ENCODE data around the gene CETP. TPM values are rescaled to one million over a fixed set of nuclear protein-coding genes. Genes with fewer than 3 reads are reported as not detected.
"Not testable (repeated sequence)": the region's sequence is repeated elsewhere in the genome, so short reads cannot be mapped to it uniquely, and the experiment has no call there.

The CETP gene
- total RNA-seq, 1 experiment from 2014 or later = not detected

GRCh38 chr16:56956076-56956475 is 5.7 kb upstream of the CETP start:
- DNase-seq (ENCODE audit: low spot score) = no peak

GRCh38 chr16:56956756-56957155 is 5.0 kb upstream of the CETP start:
- DNase-seq (ENCODE audit: low spot score) = no peak

- DNase-seq (ENCODE audit: low spot score) = no peak
These were observed 969 bp upstream of the CETP start for GRCh38 chr16:56960681-56961281.

- no peak for DNase-seq (ENCODE audit: low spot score)
These were observed 364 bp upstream of the CETP start for GRCh38 chr16:56961386-56961785.

- no peak for DNase-seq (ENCODE audit: low spot score)
These were observed 2.7 kb downstream of the CETP start for GRCh38 chr16:56964243-56965148.

GRCh38 chr16:56965149-56966092 is 3.7 kb downstream of the CETP start:
- DNase-seq (ENCODE audit: low spot score) = no peak

- DNase-seq (ENCODE audit: low spot score) = no peak
These were observed 4.3 kb downstream of the CETP start for GRCh38 chr16:56966093-56966475.

- DNase-seq (ENCODE audit: low spot score) = no peak
These were observed 6.0 kb downstream of the CETP start for GRCh38 chr16:56967733-56968132.

- DNase-seq (ENCODE audit: low spot score) = no peak
These were observed 8.0 kb downstream of the CETP start for GRCh38 chr16:56969769-56970168.

- no peak for DNase-seq (ENCODE audit: low spot score)
These were observed 9.4 kb downstream of the CETP start for GRCh38 chr16:56970934-56971767.

GRCh38 chr16:56971768-56972043 is 10.0 kb downstream of the CETP start:
- no peak for DNase-seq (ENCODE audit: low spot score)

GRCh38 chr16:56972403-56973293 is 10.9 kb downstream of the CETP start:
- DNase-seq (ENCODE audit: low spot score) = no peak

- no peak for DNase-seq (ENCODE audit: low spot score)
These were observed 11.5 kb downstream of the CETP start for GRCh38 chr16:56973294-56973689.

GRCh38 chr16:56973899-56974298 is 12.1 kb downstream of the CETP start:
- DNase-seq (ENCODE audit: low spot score) = not testable (repeated sequence)

- DNase-seq (ENCODE audit: low spot score) = no peak
These were observed 13.0 kb downstream of the CETP start for GRCh38 chr16:56974549-56975300.

- DNase-seq (ENCODE audit: low spot score) = no peak
These were observed 14.0 kb downstream of the CETP start for GRCh38 chr16:56975714-56976113.

GRCh38 chr16:56977216-56977615 is 15.5 kb downstream of the CETP start:
- no peak for DNase-seq (ENCODE audit: low spot score)

- no peak for DNase-seq (ENCODE audit: low spot score)
These were observed 16.2 kb downstream of the CETP start for GRCh38 chr16:56977823-56978430.

- DNase-seq (ENCODE audit: low spot score) = no peak
These were observed 18.4 kb downstream of the CETP start for GRCh38 chr16:56980201-56980535.

All from H4 (cell line).